ENCODE data around the gene DIAPH3. TPM values are rescaled to one million over a fixed set of nuclear protein-coding genes. Genes with fewer than 3 reads are reported as not detected.

The DIAPH3 gene
- total and polyA plus RNA-seq, 2 of the 8 experiments (the other 6 are each of a cell fraction or from before 2014, with no cell fraction given) = 8.0 to 30.8 TPM

DNA sequence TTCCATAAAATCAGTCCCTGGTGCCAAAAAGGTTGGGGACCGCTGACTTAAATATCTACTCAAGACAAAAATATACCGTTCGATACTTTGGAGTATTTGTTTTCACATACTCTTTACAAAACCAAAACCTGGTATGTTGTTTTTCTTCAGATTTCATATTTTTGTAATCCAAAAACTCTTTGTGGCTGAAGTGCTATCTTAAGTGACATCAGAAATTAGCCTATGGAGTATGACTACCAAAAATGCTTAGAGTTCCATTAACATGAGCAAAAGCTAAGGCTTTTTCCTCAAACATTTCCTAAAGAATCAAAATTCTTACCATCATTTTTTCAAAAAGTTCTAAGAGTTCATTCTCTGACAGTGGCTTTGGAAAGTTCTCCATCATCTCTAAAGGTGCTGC is 52.0 kb downstream of the DIAPH3 start (continued):
- TF ChIP-seq, protein P1, sequence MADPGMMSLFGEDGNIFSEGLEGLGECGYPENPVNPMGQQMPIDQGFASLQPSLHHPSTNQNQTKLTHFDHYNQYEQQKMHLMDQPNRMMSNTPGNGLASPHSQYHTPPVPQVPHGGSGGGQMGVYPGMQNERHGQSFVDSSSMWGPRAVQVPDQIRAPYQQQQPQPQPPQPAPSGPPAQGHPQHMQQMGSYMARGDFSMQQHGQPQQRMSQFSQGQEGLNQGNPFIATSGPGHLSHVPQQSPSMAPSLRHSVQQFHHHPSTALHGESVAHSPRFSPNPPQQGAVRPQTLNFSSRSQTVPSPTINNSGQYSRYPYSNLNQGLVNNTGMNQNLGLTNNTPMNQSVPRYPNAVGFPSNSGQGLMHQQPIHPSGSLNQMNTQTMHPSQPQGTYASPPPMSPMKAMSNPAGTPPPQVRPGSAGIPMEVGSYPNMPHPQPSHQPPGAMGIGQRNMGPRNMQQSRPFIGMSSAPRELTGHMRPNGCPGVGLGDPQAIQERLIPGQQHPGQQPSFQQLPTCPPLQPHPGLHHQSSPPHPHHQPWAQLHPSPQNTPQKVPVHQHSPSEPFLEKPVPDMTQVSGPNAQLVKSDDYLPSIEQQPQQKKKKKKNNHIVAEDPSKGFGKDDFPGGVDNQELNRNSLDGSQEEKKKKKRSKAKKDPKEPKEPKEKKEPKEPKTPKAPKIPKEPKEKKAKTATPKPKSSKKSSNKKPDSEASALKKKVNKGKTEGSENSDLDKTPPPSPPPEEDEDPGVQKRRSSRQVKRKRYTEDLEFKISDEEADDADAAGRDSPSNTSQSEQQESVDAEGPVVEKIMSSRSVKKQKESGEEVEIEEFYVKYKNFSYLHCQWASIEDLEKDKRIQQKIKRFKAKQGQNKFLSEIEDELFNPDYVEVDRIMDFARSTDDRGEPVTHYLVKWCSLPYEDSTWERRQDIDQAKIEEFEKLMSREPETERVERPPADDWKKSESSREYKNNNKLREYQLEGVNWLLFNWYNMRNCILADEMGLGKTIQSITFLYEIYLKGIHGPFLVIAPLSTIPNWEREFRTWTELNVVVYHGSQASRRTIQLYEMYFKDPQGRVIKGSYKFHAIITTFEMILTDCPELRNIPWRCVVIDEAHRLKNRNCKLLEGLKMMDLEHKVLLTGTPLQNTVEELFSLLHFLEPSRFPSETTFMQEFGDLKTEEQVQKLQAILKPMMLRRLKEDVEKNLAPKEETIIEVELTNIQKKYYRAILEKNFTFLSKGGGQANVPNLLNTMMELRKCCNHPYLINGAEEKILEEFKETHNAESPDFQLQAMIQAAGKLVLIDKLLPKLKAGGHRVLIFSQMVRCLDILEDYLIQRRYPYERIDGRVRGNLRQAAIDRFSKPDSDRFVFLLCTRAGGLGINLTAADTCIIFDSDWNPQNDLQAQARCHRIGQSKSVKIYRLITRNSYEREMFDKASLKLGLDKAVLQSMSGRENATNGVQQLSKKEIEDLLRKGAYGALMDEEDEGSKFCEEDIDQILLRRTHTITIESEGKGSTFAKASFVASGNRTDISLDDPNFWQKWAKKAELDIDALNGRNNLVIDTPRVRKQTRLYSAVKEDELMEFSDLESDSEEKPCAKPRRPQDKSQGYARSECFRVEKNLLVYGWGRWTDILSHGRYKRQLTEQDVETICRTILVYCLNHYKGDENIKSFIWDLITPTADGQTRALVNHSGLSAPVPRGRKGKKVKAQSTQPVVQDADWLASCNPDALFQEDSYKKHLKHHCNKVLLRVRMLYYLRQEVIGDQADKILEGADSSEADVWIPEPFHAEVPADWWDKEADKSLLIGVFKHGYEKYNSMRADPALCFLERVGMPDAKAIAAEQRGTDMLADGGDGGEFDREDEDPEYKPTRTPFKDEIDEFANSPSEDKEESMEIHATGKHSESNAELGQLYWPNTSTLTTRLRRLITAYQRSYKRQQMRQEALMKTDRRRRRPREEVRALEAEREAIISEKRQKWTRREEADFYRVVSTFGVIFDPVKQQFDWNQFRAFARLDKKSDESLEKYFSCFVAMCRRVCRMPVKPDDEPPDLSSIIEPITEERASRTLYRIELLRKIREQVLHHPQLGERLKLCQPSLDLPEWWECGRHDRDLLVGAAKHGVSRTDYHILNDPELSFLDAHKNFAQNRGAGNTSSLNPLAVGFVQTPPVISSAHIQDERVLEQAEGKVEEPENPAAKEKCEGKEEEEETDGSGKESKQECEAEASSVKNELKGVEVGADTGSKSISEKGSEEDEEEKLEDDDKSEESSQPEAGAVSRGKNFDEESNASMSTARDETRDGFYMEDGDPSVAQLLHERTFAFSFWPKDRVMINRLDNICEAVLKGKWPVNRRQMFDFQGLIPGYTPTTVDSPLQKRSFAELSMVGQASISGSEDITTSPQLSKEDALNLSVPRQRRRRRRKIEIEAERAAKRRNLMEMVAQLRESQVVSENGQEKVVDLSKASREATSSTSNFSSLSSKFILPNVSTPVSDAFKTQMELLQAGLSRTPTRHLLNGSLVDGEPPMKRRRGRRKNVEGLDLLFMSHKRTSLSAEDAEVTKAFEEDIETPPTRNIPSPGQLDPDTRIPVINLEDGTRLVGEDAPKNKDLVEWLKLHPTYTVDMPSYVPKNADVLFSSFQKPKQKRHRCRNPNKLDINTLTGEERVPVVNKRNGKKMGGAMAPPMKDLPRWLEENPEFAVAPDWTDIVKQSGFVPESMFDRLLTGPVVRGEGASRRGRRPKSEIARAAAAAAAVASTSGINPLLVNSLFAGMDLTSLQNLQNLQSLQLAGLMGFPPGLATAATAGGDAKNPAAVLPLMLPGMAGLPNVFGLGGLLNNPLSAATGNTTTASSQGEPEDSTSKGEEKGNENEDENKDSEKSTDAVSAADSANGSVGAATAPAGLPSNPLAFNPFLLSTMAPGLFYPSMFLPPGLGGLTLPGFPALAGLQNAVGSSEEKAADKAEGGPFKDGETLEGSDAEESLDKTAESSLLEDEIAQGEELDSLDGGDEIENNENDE (IDR thresholded peaks at IDR 0.05; ENCODE audit: insufficient replicate concordance, low read length) = no peak
- TF ChIP-seq E2F6 (IDR thresholded peaks at IDR 0.05) (no peak), BACH1 (IDR thresholded peaks at IDR 0.05; ENCODE audit: low read length) (no peak), POU5F1 (IDR thresholded peaks at IDR 0.05; ENCODE audit: low read depth, low read length) (no peak)

All from H1 (cell line).